IMR-90 (cell line): Measurements from ENCODE around the gene TMEM141. TPM values are rescaled to one million over a fixed set of nuclear protein-coding genes. Genes with fewer than 3 reads are reported as not detected.

Experiments used
- ATAC-seq: fragments of 200-7000 bp; cut with Tn5 transposase; 2 replicates; pipeline ENCODE4 v1.9.1; 2020; ENCODE audit warnings: low read depth, mild to moderate bottlenecking, moderate library complexity
- BruUV-seq: library from RNA; stranded (reverse); fragments of 400-500 nt; replicated peaks from 2 replicates; lab custom pipeline; 2021; lab: Mats Ljungman, UMichigan
- CTCF ChIA-PET: fragments of 300-600 bp; formaldehyde crosslinking; extraction: SDS; loops from one replicate; lab custom pipeline; 2021; ENCODE audit warnings: antibody characterized with exemption; lab: Yijun Ruan, JAX
- POLR2A ChIA-PET: fragments of 300-600 bp; sonication (Branson Sonifier 250); formaldehyde crosslinking; loops from one replicate; lab custom pipeline; 2022; ENCODE audit warnings: antibody characterized with exemption; ENCODE audit not compliant: unreplicated experiment; lab: Charles Lee
- DNase-seq: peaks from one replicate; pipeline ENCODE4 v3.0.0; 2013
- H2AFZ ChIP-seq: replicated peaks from 2 replicates; pipeline ENCODE3; 2013; ENCODE audit warnings: low read length, mild to moderate bottlenecking; ENCODE audit not compliant: poor library complexity
- H2AK5ac ChIP-seq: 2 replicates; pipeline ENCODE4 v1.6.1; 2013; ENCODE audit warnings: low read depth, low read length, inconsistent platforms
- H2AK9ac ChIP-seq: replicated peaks from 2 replicates; pipeline ENCODE3; 2013; ENCODE audit warnings: mild to moderate bottlenecking, low read depth, low read length, moderate library complexity; ENCODE audit not compliant: poor library complexity
- H2BK120ac ChIP-seq: 2 replicates; pipeline ENCODE4 v1.6.1; 2013; ENCODE audit warnings: low read depth, low read length, inconsistent platforms
- H2BK15ac ChIP-seq: 3 replicates; pipeline ENCODE4 v1.6.1; 2013; ENCODE audit warnings: low read depth, low read length, inconsistent platforms
- H2BK20ac ChIP-seq: 2 replicates; pipeline ENCODE4 v1.6.1; 2013; ENCODE audit warnings: low read depth, mild to moderate bottlenecking, inconsistent platforms, low read length, moderate library complexity
- H2BK5ac ChIP-seq: 2 replicates; pipeline ENCODE4 v1.6.1; 2013; ENCODE audit warnings: mild to moderate bottlenecking, low read depth, low read length, inconsistent platforms; ENCODE audit not compliant: poor library complexity, severe bottlenecking
- H3K14ac ChIP-seq: replicated peaks from 2 replicates; pipeline ENCODE4 v1.6.1; 2013; ENCODE audit warnings: low read depth, low read length, inconsistent platforms
- H3K18ac ChIP-seq: 2 replicates; pipeline ENCODE4 v1.6.1; 2013; ENCODE audit warnings: low read depth, low read length, control low read depth
- H3K23ac ChIP-seq: 2 replicates; pipeline ENCODE4 v1.6.1; 2013; ENCODE audit warnings: low read depth, low read length, inconsistent platforms
- H3K27ac ChIP-seq: 2 replicates; pipeline ENCODE4 v1.5.1; 2013; ENCODE audit warnings: mild to moderate bottlenecking, control low read depth, low read length; ENCODE audit not compliant: insufficient read depth
- H3K27me3 ChIP-seq: 2 replicates; pipeline ENCODE4 v1.6.1; 2013; ENCODE audit warnings: low read length; ENCODE audit not compliant: control insufficient read depth, insufficient read depth
- H3K36me3 ChIP-seq: 2 replicates; pipeline ENCODE4 v1.6.1; 2013; ENCODE audit warnings: low read length, mixed read lengths; ENCODE audit not compliant: control insufficient read depth, insufficient read depth
- H3K4ac ChIP-seq: 2 replicates; pipeline ENCODE4 v1.6.1; 2013; ENCODE audit warnings: low read depth, low read length, inconsistent platforms
- H3K4me1 ChIP-seq: 2 replicates; pipeline ENCODE4 v1.6.1; 2013; ENCODE audit warnings: low read length, mixed read lengths; ENCODE audit not compliant: control insufficient read depth, insufficient read depth
- H3K4me2 ChIP-seq: 2 replicates; pipeline ENCODE4 v1.6.1; 2013; ENCODE audit warnings: low read depth, mild to moderate bottlenecking, control low read depth, low read length, moderate library complexity
- H3K4me3 ChIP-seq: 2 replicates; pipeline ENCODE4 v1.5.1; 2013; ENCODE audit warnings: low read depth, mild to moderate bottlenecking, control low read depth, low read length, moderate library complexity; ENCODE audit not compliant: insufficient read depth
- H3K56ac ChIP-seq: 2 replicates; pipeline ENCODE4 v1.6.1; 2013; ENCODE audit warnings: low read length, inconsistent platforms; ENCODE audit not compliant: insufficient read depth; ENCODE audit errors: extremely low read depth
- H3K79me1 ChIP-seq, 2 experiments: 2 replicates each; pipeline ENCODE4 v1.6.1; 2013; ENCODE audit warnings: low read length in 2 of 2, inconsistent platforms in 1 of 2, low read depth in 1 of 2
- H3K9ac ChIP-seq: 2 replicates; pipeline ENCODE4 v1.6.1; 2013; ENCODE audit warnings: low read depth, low read length, control low read depth
- H3K9me1 ChIP-seq: 2 replicates; pipeline ENCODE4 v1.6.1; 2013; ENCODE audit warnings: low read length, inconsistent platforms; ENCODE audit not compliant: insufficient read depth
- H3K9me3 ChIP-seq: 2 replicates; pipeline ENCODE4 v1.6.1; 2013; ENCODE audit warnings: low read length; ENCODE audit not compliant: control insufficient read depth, insufficient read depth
- H4K20me1 ChIP-seq: 2 replicates; pipeline ENCODE4 v1.6.1; 2013; ENCODE audit warnings: low read length, inconsistent platforms; ENCODE audit not compliant: insufficient read depth
- H4K5ac ChIP-seq: 2 replicates; pipeline ENCODE4 v1.6.1; 2013; ENCODE audit warnings: mild to moderate bottlenecking, low read depth, low read length, control low read depth
- H4K8ac ChIP-seq, 2 experiments: 2 replicates each; pipeline ENCODE4 v1.6.1; 2013; ENCODE audit warnings: low read depth in 2 of 2, low read length in 2 of 2, control low read depth in 1 of 2, inconsistent platforms in 1 of 2
- H4K91ac ChIP-seq: 2 replicates; pipeline ENCODE4 v1.6.1; 2013; ENCODE audit warnings: low read depth, low read length, inconsistent platforms; ENCODE audit not compliant: insufficient read depth
- BHLHE40 ChIP-seq: fragments of 150-350 bp; IDR thresholded peaks from 2 replicates; pipeline ENCODE4 v1.6.1; 2016; ENCODE audit warnings: mild to moderate bottlenecking, low read depth, low read length
- CHD1 ChIP-seq: IDR thresholded peaks from 2 replicates; pipeline ENCODE4 v1.6.1; 2012; ENCODE audit warnings: low read depth, low read length, improper control_type of control experiment
- CTCF ChIP-seq: conservative IDR thresholded peaks from 2 replicates; pipeline ENCODE4 v1.5.1; 2012; ENCODE audit warnings: mild to moderate bottlenecking, low read depth, low read length, improper control_type of control experiment
- ELK1 ChIP-seq: fragments of 150-350 bp; IDR thresholded peaks from 2 replicates; pipeline ENCODE4 v1.6.1; 2016; ENCODE audit warnings: low read depth, mild to moderate bottlenecking, low read length, moderate library complexity, borderline replicate concordance
- FOS ChIP-seq: fragments of 150-350 bp; IDR thresholded peaks from 2 replicates; pipeline ENCODE4 v1.6.1; 2016; ENCODE audit warnings: low read depth, low read length
- MAFK ChIP-seq: IDR thresholded peaks from 2 replicates; pipeline ENCODE4 v1.6.1; 2012; ENCODE audit warnings: low read depth, low read length, improper control_type of control experiment
- MAZ ChIP-seq: IDR thresholded peaks from 2 replicates; pipeline ENCODE4 v1.6.1; 2012; ENCODE audit warnings: low read depth, mild to moderate bottlenecking, low read length, improper control_type of control experiment, moderate library complexity, borderline replicate concordance
- MXI1 ChIP-seq: IDR thresholded peaks from 2 replicates; pipeline ENCODE4 v1.6.1; 2012; ENCODE audit warnings: low read depth, mild to moderate bottlenecking, low read length, moderate library complexity, borderline replicate concordance
- POLR2A ChIP-seq: IDR thresholded peaks from 2 replicates; pipeline ENCODE4 v1.6.1; 2012; ENCODE audit warnings: mild to moderate bottlenecking, low read depth, low read length
- RAD21 ChIP-seq: IDR thresholded peaks from 2 replicates; pipeline ENCODE4 v1.6.1; 2012; ENCODE audit warnings: low read length, improper control_type of control experiment
- RCOR1 ChIP-seq: IDR thresholded peaks from 2 replicates; pipeline ENCODE4 v1.6.1; 2012; ENCODE audit warnings: mild to moderate bottlenecking, low read length, improper control_type of control experiment; ENCODE audit not compliant: insufficient replicate concordance
- RFX5 ChIP-seq: IDR thresholded peaks from 2 replicates; pipeline ENCODE4 v1.8.0; 2012; ENCODE audit warnings: low read depth, mild to moderate bottlenecking, low read length, moderate library complexity
- SMC3 ChIP-seq: fragments of 150-350 bp; IDR thresholded peaks from 2 replicates; pipeline ENCODE4 v1.6.1; 2016; ENCODE audit warnings: low read depth, mild to moderate bottlenecking, antibody characterized with exemption, low read length, moderate library complexity
- WGBS, 2 experiments: methylation state at CpG; one replicate each; pipeline versions ENCODE4 v1.1.5 to v1.1.7; 2013; ENCODE audit warnings: missing lambda C conversion rate in 2 of 2; ENCODE audit not compliant: insufficient read length in 1 of 2; ENCODE audit errors: extremely low coverage in 2 of 2; 5-methylcytosine and 5-hydroxymethylcytosine counted together
- dilution Hi-C: fragments of 300-500 bp; cut with HindIII; formaldehyde crosslinking; loops from one replicate; pipeline ENCODE4 v1.14.3; 2018; ENCODE audit warnings: low sequenced_read_pairs; ENCODE audit not compliant: unreplicated experiment
- in situ Hi-C: fragments of 300-500 bp; cut with MboI; formaldehyde crosslinking; loops from 3 replicates; pipeline ENCODE4 v1.14.3; 2019; ENCODE audit warnings: low sequenced_read_pairs, inconsistent platforms, mixed read lengths
- intact Hi-C: fragments of 100-400 bp; cut with micrococcal nuclease; formaldehyde crosslinking; loops from 2 replicates; pipeline ENCODE4 v1.10.0; 2022
- polyA plus RNA-seq, 3 experiments: library from polyadenylated mRNA; depleted of rRNA; stranded (reverse); fragments of >200 nt; gene quantifications; 2 replicates each; pipeline ENCODE4 v1.2.3, GENCODE V29; 2012; ENCODE audit warnings: low replicate concordance in 1 of 3
- total RNA-seq: library from RNA; depleted of rRNA; stranded (reverse); fragments of >200 nt; gene quantifications from 2 replicates; pipeline ENCODE4 v1.2.3, GENCODE V29; 2012
- TF ChIP-seq, protein P1 (sequence below): fragments of 150-350 bp; IDR thresholded peaks from 2 replicates; pipeline ENCODE4 v1.6.1; 2017; ENCODE audit warnings: mild to moderate bottlenecking, antibody characterized with exemption, low read length, low read depth

TMEM141 gene
- total and polyA plus RNA-seq, 2 of the 4 experiments (the other 2 are of a cell fraction) = 39.1 to 77.8 TPM

DNA sequence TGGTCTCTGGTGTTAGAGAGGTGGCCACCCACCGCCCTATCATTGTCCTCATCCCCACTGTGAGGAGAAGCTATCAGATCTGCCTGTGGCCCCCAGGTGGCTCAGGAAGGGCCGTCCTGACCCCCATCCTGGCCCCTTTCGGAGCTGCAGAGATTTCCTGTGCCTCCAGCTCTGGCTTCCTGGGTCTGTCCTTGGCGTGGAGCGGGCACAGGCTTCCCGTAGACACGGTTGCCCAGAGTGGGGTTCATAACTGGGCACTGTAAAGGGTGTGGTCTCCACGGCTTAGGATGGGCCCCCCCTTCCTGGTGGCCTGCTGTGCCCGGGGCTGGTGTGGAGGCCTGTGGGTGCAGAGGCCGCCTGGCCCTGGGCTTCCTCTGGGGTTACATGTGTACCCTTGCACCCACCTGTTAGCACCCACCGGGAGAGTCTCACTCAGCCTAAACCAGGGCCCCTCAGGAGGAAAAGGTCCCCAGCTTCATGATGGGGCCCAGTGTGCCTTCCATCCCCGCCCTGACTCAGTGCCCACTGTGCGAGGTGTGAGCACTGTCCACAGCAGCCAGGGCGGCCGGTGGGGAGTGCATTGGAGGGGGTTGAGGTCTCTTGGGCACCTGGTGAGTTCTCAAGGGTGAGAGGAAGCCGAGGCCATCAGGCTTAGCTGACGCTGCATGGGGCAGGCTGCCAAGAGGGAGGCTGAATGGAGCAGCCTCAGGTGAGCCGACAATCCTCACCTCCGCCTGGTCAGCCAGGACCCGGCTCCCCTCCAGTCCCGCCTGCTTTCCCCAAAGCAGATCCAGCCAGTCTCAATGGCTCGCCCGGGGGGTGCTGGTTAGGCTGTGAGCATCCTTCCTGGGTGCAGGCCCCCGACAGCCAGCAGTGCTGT is 35.8 kb downstream of the TMEM141 start:
- Histone ChIP-seq H3K36me3 (peaks cover 64% of the 10 kb centered on the region), H3K4me2 (no peak overlapping the region), H2BK120ac (no peak overlapping the region), H3K79me1 (peaks cover 5 to 14% of the 10 kb centered on the region in 2 experiments; a peak in 2 of 4 replicates), H2AK9ac (no peak overlapping the region), H3K27ac (no peak overlapping the region), H4K5ac (no peak overlapping the region), H3K56ac (no peak overlapping the region), H4K8ac (no peak overlapping the region), H2AFZ (no peak overlapping the region), H3K23ac (no peak overlapping the region), H2BK20ac (no peak overlapping the region), H3K4ac (no peak overlapping the region), H3K14ac (no peak overlapping the region), H4K20me1 (peaks cover 7% of the 10 kb centered on the region), H3K27me3 (no peaks in the 10 kb centered on the region), H3K18ac (no peak overlapping the region), H3K9ac (no peak overlapping the region), H3K9me1 (no peaks in the 10 kb centered on the region), H2BK15ac (no peak overlapping the region), H2BK5ac (no peak overlapping the region), H3K9me3 (no peaks in the 10 kb centered on the region), H3K4me1 (no peaks in the 10 kb centered on the region), H3K4me3 (no peak overlapping the region), H2AK5ac (no peak overlapping the region), H4K91ac (no peak overlapping the region)
- DNase-seq (no peak), ATAC-seq (no peak)
- POLR2A ChIA-PET = no interaction called here
- CTCF ChIA-PET = interaction anchor here (2.0 kb wide), 1 partner anchor 16 kb away, joined by 4 read pairs; no protein-coding TSS in a partner anchor
- dilution Hi-C loops (no loop called here), intact Hi-C loops (no loop called here), in situ Hi-C loops (no loop called here)
- 86% methylated on average over 4 of the region's 24 CpGs; no CpG with 5 or more reads in 1 of the 2 experiments for WGBS, 2 experiments
- no peak for TF ChIP-seq RFX5
- TF ChIP-seq CTCF = no peak
- no peak for TF ChIP-seq MAFK
- no peak for TF ChIP-seq SMC3
- TF ChIP-seq CHD1 = no peak
- TF ChIP-seq RAD21 = no peak
- TF ChIP-seq MAZ = no peak
- no peak for TF ChIP-seq BHLHE40
- TF ChIP-seq, protein P1, sequence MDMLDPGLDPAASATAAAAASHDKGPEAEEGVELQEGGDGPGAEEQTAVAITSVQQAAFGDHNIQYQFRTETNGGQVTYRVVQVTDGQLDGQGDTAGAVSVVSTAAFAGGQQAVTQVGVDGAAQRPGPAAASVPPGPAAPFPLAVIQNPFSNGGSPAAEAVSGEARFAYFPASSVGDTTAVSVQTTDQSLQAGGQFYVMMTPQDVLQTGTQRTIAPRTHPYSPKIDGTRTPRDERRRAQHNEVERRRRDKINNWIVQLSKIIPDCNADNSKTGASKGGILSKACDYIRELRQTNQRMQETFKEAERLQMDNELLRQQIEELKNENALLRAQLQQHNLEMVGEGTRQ = no peak
- TF ChIP-seq RCOR1 = no peak
- TF ChIP-seq ELK1 = no peak
- TF ChIP-seq MXI1 = no peak
- TF ChIP-seq POLR2A = no peak
- TF ChIP-seq FOS = no peak
- no TSS peak for BruUV-seq
